ENCODE measurements around the gene PLXNA2. TPM values are rescaled to one million over a fixed set of nuclear protein-coding genes. Genes with fewer than 3 reads are reported as not detected.

Gene PLXNA2
- polyA plus RNA-seq, 4 donors: 10.0 to 20.0 (median 15.1) TPM

- DNase-seq (ENCODE audit: low read depth in 4 of 4, low spot score in 2 of 4): no peak
These were observed 17.9 kb downstream of the PLXNA2 start for GRCh38 chr1:208225954-208226937.

- DNase-seq (ENCODE audit: low read depth in 4 of 4, low spot score in 2 of 4): no peak
These were observed 19.9 kb downstream of the PLXNA2 start for GRCh38 chr1:208224192-208224713.

- DNase-seq (ENCODE audit: low read depth in 4 of 4, low spot score in 2 of 4): no peak
These were observed 21.0 kb downstream of the PLXNA2 start for GRCh38 chr1:208223136-208223535.

GRCh38 chr1:208222376-208223126 lies 21.6 kb downstream of the PLXNA2 start:
- DNase-seq (ENCODE audit: low read depth in 4 of 4, low spot score in 2 of 4): no peak

GRCh38 chr1:208221291-208221622 lies 22.9 kb downstream of the PLXNA2 start:
- no peak for DNase-seq (ENCODE audit: low read depth in 4 of 4, low spot score in 2 of 4)

- DNase-seq (ENCODE audit: low read depth in 4 of 4, low spot score in 2 of 4): no peak
These were observed 24.4 kb downstream of the PLXNA2 start for GRCh38 chr1:208219659-208220282.

- DNase-seq (ENCODE audit: low read depth in 4 of 4, low spot score in 2 of 4): no peak
These were observed 25.0 kb downstream of the PLXNA2 start for GRCh38 chr1:208219098-208219658.

- no peak for DNase-seq (ENCODE audit: low read depth in 4 of 4, low spot score in 2 of 4)
These were observed 25.7 kb downstream of the PLXNA2 start for GRCh38 chr1:208218237-208219097.

- DNase-seq (ENCODE audit: low read depth in 4 of 4, low spot score in 2 of 4): no peak
These were observed 26.4 kb downstream of the PLXNA2 start for GRCh38 chr1:208217781-208218180.

- DNase-seq (ENCODE audit: low read depth in 4 of 4, low spot score in 2 of 4): no peak
These were observed 27.4 kb downstream of the PLXNA2 start for GRCh38 chr1:208216806-208217205.

- no peak for DNase-seq (ENCODE audit: low read depth in 4 of 4, low spot score in 2 of 4)
These were observed 28.1 kb downstream of the PLXNA2 start for GRCh38 chr1:208216062-208216461.

- no peak for DNase-seq (ENCODE audit: low read depth in 4 of 4, low spot score in 2 of 4)
These were observed 28.8 kb downstream of the PLXNA2 start for GRCh38 chr1:208215393-208215792.

GRCh38 chr1:208213786-208214185 lies 30.4 kb downstream of the PLXNA2 start:
- DNase-seq (ENCODE audit: low read depth in 4 of 4, low spot score in 2 of 4): no peak

GRCh38 chr1:208212893-208213292 lies 31.3 kb downstream of the PLXNA2 start:
- DNase-seq (ENCODE audit: low read depth in 4 of 4, low spot score in 2 of 4): no peak

GRCh38 chr1:208211921-208212843 lies 32.0 kb downstream of the PLXNA2 start:
- DNase-seq (ENCODE audit: low read depth in 4 of 4, low spot score in 2 of 4): no peak

GRCh38 chr1:208209896-208210589 lies 34.1 kb downstream of the PLXNA2 start:
- DNase-seq (ENCODE audit: low read depth in 4 of 4, low spot score in 2 of 4): no peak

GRCh38 chr1:208209286-208209685 lies 34.9 kb downstream of the PLXNA2 start:
- no peak for DNase-seq (ENCODE audit: low read depth in 4 of 4, low spot score in 2 of 4)

- DNase-seq (ENCODE audit: low read depth in 4 of 4, low spot score in 2 of 4): no peak
These were observed 36.1 kb downstream of the PLXNA2 start for GRCh38 chr1:208208132-208208487.

Data from left renal cortex interstitium (tissue), 4 donors.